GM18868 (cell line): Measurements from ENCODE around the gene TTF2.
A peak's percentile ranks its signal among the peaks of the same experiment; 100 is the strongest.

Experiments used
- ATAC-seq: cut with Tn5 transposase; IDR thresholded peaks from one replicate; pipeline ENCODE4 v1.9.1; 2021; ENCODE audit warnings: mild to moderate bottlenecking, moderate library complexity; ENCODE audit not compliant: unreplicated experiment

TTF2 gene

DNA sequence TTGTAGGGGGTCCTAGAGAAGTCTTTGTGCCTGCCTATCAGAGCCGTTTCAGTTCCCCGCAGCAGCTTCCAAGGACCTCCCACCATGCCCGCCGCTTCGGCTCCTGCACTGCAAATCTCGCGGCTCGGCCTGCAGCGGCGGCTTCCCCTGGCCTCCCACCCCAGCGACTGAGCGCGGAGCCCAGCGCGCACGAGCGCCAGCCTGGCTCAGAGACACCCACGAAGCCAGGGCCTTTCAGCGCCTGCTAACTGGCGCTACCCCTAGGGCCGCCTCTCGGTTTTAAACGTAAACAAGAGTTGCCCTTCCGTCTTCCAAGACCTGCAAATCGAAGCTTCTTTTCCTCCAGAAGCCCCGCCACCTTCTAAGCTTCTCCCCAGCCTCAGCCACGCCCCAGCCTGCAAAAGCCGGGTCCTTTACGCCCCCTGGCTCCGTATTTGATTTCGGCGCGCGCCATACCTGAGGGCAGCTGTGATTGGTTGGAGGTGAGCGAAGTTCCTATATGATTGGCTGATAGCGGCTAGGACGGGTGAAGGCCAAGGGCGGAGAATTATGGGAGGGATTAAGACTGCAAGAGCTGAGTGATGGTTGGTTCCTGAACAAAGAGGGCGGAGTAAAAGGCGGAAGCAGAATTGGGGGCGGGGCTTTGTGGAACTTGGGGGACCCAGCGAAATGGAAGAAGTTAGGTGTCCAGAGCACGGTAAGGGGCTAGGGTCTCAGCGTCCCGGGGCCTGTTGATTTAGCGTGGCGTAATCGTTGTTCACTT is at the start of gene TTF2:
Gene TTF2, plus strand, starts transcription at position 649 of the 763 bp plus-strand sequence. Its CDS starts 21 bp downstream, at position 670.
- peak; percentile 87 for ATAC-seq

DNA sequence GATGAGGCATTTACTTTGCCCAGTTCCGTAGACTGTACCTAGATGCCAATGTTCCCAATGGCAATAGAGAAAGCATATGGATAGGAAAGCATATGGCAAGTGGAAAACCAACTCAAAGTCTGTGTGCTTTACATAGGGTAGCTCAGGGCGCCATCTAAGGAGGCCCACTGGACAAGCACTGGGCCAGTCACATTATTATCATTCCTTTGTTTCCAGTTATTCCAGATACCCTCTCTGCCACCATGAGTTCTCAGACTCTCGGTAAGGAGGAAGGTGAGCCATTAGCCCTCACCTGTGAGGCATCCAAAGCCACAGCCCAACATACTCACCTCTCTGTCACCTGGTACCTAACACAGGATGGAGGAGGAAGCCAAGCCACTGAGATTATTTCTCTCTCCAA is 48.8 kb upstream of the TTF2 start:
- ATAC-seq: no peak

DNA sequence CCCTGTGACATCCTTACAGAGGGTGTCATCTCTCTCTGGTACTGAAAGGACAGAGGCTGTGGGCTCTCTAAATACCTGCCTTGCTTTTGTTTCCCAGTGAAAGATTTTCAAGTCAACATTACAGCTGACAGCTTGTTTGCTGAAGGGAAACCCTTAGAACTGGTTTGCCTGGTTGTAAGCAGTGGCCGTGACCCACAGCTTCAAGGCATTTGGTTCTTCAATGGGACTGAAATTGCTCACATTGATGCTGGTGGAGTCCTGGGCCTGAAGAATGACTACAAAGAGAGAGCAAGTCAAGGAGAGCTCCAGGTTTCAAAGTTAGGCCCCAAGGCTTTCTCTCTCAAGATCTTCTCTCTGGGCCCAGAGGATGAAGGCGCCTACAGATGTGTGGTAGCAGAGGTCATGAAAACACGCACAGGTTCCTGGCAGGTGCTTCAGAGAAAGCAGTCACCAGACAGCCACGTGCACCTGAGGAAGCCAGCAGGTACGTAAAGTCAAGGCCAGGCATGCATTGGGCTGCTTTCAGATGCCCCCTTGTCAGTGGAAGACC is 46.7 kb upstream of the TTF2 start:
- no peak for ATAC-seq

DNA sequence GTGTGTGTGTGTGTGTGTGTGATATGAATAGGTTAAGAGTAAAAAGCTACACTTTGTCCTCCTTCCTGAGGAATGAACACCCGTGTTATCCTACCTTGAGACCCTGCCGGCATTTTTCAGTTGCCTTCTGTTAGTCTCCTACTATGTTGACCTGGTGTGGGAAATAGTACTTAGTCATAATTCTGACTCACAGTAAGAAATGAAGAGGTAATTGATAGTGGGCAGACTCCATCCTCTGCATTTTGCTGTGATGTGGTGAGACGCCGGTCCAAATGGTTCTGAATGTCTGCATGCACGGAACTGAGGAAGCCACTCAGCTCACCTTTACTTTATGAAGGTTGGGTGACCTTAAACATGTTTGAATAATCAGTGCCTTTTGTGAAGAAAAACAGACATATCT is 45.9 kb upstream of the TTF2 start:
- ATAC-seq: no peak

DNA sequence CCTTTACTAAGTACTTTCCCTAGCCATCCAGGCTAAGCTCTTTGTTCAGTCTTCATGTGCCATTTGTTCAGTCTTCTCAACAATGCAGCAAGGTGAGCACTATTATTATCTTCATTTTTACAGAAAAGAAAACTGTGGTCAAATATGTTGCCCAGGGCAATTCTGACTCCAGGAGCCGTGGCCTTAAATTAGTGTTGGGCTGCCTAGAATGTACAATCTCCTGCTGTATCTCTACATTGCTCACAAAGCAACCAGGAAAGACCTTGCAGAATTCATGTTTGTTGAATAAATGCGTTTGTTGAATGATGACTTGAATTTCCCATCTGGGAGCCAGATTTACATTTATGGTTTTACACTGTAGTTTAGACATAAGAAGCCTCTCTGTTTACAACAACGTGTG is 44.4 kb upstream of the TTF2 start:
- no peak for ATAC-seq

DNA sequence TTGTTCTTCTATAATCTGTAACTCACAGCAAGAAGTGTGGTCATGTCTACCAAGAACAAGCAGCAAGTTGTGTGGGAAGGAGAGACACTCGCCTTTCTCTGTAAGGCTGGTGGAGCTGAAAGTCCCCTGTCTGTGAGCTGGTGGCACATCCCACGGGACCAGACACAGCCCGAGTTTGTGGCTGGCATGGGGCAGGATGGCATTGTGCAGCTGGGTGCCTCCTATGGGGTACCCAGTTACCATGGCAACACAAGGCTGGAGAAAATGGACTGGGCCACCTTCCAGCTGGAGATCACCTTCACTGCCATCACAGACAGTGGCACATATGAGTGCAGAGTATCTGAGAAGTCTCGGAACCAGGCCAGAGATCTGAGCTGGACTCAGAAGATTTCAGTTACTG is 43.1 kb upstream of the TTF2 start:
- ATAC-seq: peak; percentile 26

DNA sequence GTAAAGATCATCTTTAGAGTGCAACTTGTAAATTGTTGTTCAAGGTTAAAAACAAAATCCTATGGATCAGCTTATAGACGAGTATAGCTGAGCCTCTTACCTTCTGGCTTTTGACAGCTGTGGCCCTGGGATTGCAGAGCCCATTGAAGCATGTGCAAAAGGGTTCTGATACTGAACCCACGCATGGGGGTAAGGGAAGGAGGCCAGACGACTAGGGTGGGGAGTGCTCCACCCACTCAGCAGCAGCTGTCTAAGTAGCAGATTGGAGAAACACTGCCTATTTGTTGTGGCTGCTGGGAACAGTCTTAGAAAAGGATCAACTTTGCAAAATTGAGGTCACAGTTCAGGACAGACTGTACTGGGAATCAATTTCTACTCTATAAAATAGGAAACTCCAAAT is 42.5 kb upstream of the TTF2 start:
- ATAC-seq: peak; percentile 55

DNA sequence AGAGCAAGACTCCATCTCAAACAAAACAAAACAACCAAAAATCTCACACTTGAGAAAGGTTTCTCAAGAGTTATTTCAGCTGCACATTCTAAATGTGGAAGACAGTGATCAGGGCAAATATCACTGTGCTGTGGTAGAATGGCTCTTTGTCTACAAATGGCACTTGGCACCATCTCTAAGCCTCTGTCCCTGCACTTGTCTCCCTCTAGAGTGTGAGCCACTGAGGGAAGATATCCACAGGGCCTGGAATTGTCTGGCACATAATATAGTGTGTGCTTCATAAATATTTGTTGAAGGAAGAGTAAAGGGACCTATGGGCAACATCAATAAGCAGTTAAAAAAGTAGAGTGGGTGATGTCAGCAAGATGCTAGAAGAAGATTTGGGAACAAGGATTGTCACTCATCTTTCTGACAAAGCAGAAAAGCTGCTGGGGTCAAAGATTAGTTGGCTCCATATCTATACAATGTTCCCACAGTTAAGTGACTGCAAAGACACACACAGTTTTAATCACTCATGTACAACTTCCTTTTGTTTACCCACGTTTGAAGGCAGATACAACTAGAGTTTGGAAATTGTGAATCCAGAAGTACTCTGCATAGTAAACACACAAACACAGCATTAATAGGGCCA is 39.5 kb upstream of the TTF2 start:
- ATAC-seq: no peak

DNA sequence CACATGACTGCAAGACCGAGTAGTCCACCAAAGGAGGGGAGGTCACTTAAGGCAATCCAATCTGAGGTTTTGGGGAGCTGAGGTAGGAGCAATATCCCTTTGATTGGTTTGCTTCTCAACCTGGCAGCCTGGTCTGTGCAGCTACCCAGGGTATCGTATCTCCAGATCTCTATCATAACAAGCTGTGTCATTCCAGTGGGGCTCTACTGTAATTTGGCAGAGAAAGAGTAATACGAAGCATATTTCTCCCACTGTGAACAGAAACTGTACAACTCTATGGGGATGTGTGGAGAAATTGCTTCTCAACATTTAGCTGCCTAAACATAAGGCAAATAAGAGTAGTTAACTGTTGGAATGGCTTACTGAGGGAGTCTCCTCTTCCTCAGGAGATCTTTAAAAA is 38.0 kb upstream of the TTF2 start:
- no peak for ATAC-seq

DNA sequence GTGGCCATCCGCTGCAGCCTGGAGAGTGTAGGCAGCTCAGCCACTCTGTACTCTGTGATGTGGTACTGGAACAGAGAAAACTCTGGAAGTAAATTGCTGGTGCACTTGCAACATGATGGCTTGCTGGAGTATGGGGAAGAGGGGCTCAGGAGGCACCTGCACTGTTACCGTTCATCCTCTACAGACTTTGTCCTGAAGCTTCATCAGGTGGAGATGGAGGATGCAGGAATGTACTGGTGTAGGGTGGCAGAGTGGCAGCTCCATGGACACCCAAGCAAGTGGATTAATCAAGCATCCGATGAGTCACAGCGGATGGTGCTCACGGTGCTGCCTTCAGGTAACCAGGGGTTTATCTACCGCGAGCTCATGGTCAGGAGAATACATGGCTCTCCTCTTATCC is 34.6 kb upstream of the TTF2 start:
- ATAC-seq: no peak

DNA sequence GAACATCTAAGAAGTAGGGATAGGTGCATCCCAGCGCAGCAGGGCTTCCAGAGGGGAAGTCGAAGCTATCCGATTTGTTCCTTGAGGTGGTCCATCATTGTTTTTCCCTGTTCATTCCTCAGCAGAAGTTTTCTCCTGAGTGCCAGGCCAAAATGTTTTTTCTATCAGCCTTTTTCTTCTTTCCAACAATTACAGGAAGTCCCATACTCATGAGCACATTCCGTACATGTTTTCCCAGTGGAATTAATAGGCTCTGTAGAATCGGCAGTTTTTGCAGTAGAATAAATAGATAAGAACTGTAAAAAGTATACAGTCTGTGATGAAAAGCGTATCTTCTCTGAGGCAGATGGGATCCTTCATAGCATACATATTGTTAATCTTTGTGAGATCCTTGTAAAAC is 33.8 kb upstream of the TTF2 start:
- ATAC-seq: no peak

DNA sequence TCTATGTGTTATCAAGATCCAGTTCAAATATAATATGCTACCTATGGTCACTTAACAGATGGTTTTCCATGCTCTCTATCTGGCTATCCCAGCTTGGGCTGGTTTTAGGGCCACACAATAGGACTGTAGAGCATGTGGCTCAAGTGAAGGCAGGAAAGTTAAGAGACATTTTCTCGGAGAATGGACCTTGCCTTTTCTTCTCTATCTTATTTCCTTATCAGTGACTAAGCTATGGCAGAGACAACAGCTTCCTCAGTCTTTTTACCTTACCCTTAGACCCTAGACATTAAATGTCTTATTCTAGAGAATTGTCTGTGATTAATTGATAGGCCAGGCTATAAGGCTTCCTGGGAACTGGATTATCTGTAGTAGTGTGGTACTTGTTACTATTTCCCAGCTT is 30.4 kb upstream of the TTF2 start:
- no peak for ATAC-seq

DNA sequence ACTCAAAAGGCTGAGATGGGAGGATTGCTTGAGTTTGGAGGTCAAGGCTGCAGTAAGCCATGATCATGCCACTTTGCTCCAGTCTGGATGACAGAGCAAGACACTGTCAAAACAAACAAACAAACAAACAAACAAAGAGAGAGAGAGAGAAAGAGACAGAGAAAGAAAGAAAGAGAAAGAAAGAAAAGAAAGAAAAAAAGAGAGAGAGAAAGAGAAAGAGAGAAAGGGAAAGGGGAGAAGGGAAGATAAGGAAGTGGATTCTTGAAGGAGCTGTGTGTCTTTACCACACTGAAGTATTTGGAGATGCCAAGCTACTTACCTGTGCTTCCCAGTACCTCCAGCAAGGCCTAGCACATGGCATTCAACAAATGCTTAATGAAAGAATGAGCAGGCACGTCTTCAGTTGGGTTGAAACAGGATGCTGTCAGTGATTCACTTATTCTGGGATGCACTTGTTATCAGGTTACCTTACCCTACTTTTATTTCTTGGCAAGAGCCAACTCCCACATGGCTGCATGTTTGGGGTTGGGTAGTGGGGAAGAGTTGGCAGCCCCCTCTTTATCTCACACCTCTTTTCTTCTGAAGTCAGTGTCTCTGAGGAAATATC is 29.8 kb upstream of the TTF2 start:
- no peak for ATAC-seq

DNA sequence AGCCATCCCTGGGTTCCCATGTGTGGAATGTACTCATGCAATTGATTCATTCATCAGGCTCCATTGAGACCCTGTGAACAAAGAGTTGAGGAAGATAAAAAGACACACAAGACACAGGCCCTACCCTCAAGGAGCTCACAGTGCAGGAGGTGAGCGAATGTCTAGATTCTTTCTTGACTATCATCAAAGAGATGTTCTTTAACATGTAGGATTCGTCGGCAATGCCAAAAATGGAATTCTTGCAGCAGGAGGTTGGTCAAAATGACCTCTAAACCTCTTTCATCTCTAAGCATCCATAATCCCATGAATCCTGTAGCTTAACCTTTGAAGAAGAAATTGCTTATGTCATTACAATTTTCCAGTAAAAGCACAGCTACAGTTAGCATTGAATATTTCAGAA is 27.9 kb upstream of the TTF2 start:
- ATAC-seq: no peak

DNA sequence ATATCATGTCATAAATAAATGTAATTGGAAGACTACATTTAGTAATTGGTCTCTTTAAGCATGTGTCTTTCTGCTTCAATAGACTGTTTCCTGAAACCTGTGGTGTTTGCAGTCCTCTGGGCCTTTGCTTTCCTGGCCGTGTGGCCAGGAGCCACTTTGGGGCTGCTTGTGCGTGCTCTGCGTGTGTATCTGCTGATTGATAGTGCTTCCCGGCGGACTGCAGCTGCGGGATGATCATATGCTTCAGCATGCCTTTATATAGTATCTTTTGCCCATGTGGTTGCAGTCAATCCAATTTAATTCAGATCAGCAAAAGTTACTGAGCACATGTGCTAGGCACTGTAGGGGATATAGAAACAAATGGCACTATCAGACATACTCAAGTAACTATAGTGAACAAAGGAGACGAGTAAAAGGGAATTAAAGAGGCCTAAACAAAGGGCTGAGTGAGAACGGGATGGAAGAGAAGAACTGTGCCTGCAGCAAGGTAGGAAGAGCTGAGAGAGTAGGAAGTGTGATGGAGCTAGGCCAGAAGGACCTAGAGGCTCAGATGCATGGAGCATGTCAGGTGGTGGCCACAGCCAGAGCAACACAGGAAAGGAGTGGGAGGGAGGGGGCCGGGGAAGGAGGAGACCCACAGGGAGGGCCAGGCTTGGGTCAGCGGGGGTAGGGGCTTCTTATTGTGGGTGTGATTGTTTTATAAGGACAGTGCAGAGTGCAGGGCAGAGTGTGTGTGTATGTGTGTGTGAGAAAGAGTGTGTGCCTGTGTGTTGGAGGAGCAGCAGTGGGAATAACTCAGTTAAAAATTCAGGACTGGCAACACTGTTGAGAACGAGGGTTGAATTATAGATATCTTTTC is 27.2 kb upstream of the TTF2 start:
- no peak for ATAC-seq

DNA sequence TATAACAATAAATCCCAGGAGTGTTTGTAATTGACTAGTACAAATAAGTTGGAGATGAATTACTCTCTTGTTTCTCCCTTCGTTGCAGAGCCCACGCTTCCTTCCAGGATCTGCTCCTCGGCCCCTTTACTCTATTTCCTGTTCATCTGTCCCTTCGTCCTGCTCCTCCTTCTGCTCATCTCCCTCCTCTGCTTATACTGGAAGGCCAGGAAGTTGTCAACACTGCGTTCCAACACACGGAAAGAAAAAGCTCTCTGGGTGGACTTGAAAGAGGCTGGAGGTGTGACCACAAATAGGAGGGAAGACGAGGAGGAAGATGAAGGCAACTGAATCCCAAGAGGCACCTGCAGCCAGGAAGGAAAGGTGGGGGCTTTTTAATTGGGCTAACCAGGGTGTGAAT is 26.4 kb upstream of the TTF2 start:
- ATAC-seq: no peak

DNA sequence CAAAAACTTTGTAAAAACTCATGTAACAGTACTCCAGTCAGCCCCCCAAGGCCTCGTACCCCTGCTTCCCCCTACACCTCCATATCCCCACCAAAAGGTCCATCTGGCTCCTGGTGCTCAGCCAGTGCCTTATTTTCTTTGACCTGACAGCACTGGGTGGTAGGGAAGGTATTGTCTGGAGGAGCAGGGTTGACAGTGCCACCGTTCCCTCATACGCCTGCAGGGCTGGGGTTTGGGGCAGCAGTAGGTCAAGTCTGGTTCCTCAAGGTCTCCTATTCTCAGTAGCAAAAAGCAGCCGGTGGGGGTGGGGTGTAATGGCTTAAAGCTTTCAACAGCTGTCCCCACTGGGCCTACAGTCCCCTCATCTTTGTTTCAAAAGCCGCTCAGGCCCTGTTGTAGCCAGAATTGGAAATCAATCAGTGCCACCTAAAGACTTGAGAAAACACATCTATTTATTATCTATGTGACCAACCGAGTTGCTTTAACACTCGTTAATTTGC is 25.3 kb upstream of the TTF2 start:
- ATAC-seq: no peak

DNA sequence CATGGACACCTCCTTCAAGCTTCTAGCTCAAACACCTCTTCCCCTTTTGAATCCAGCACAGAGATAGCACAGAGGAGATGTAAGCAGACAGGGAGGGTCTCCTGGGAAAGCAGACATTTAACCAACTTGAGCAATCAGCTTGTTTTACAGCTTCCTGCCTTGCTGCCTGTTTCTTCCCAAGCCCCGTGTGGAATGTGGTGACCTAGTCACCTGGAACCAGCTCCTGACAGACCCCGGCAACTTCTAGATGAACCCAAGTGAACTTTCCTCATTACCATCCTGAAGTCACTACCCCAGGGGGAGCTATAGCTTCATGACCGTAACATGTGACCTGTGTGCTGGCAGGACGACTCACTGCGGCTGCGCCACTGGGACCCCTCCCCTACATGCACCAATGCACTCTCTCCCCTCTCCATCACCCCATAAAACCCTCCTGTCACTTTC is 24.1 kb upstream of the TTF2 start:
- no peak for ATAC-seq

DNA sequence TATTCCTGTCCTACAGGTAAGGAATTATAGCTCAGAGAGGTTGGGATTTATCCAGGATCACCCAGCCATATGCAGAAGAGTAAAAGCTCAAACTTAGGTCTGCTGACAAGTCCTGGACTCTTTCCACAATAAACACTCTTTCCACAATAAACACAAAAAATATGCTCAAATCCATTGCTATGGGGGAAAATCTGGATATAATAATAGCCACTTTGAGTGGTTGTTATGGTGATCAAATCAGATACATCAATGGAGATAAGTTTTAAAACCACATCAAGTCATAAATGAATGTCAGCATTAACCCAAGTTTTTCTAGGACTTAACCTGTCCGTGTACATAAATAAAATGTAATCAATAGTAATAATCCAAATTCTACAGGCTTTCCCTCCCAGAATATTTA is 22.3 kb upstream of the TTF2 start:
- ATAC-seq: no peak

DNA sequence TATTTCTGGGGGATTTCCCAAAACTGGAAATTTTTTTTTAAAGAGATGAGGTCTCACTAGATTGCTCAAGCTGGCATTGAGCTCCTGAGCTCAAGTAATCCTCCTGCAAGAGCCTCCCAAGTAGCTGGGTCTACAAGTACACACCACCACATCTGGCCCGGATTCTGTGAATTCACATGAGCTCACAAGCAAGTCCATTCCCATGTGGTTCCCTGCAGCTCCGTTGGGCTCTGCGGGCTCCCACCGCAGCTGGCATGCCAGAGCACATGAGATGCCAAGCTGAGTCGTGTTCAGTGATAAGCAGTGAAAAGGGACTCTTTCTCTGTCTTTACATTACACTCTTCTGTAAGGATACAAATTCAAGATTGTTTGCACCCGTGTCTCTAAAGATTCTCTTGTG is 21.9 kb upstream of the TTF2 start:
- ATAC-seq: no peak

DNA sequence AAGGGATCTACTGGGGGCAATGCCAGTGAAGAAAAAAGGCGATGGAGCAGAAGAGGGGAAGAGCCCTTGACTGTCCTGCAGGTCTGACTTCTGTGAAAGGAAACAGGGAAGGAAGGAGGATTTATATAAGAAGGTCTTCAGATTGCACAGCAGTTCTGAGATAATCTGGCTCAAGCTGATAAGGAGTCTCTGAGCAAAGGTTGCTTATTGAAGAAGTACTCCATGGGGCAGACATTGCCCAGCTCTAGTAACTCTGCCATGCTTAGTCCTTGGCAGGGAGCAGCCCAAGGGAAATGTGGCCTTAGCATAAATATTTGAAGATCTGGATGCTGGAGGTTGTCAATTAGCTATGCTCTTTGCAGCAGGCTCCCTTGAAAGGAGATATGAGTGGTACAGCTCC is 15.9 kb upstream of the TTF2 start:
- no peak for ATAC-seq
